SK-N-SH (cell line): ENCODE measurements around the gene CRYBG1.

Experiments used
- CHD2 ChIP-seq: fragments of 150-350 bp; IDR thresholded peaks from 2 replicates; pipeline ENCODE4 v1.6.1; 2018; ENCODE audit warnings: low read length; ENCODE audit not compliant: partially characterized antibody
- CTCF ChIP-seq: fragments of 200-600 bp; sonication (generic); IDR thresholded peaks from 2 replicates; pipeline ENCODE4 v1.6.1; 2017; ENCODE audit warnings: antibody characterized with exemption, mild to moderate bottlenecking, moderate library complexity
- EP300 ChIP-seq, 2 experiments: IDR thresholded peaks; 2 replicates each; pipeline versions ENCODE4 v1.4.0 to v1.6.1; 2012; ENCODE audit warnings: borderline replicate concordance in 1 of 2, low read depth in 1 of 2, low read length in 1 of 2
- MAX ChIP-seq: IDR thresholded peaks from 2 replicates; pipeline ENCODE4 v1.4.0; 2012; ENCODE audit warnings: low read depth
- NFIC ChIP-seq: IDR thresholded peaks from 2 replicates; pipeline ENCODE4 v1.4.0; 2012; ENCODE audit warnings: borderline replicate concordance
- SIN3A ChIP-seq: IDR thresholded peaks from 2 replicates; pipeline ENCODE4 v1.6.1; 2012; ENCODE audit warnings: low read depth, mild to moderate bottlenecking, low read length, moderate library complexity, borderline replicate concordance
- SMC3 ChIP-seq: IDR thresholded peaks from 2 replicates; pipeline ENCODE4 v1.6.1; 2012; ENCODE audit warnings: low read depth, low read length, improper control_type of control experiment
- USF1 ChIP-seq: IDR thresholded peaks from 2 replicates; pipeline ENCODE4 v1.4.0; 2012; ENCODE audit warnings: low read depth, borderline replicate concordance
- ZBTB33 ChIP-seq: IDR thresholded peaks from 2 replicates; pipeline ENCODE4 v1.4.0; 2012; ENCODE audit warnings: low read depth, borderline replicate concordance

GRCh38 chr6:106551155-106551554 is 190.6 kb downstream of the CRYBG1 start:
- TF ChIP-seq CTCF = no peak
- TF ChIP-seq SIN3A = no peak
- TF ChIP-seq NFIC = no peak
- no peak for TF ChIP-seq ZBTB33
- TF ChIP-seq USF1 = no peak
- no peak for TF ChIP-seq CHD2
- TF ChIP-seq EP300 (IDR thresholded peaks at IDR 0.05; ENCODE audit: borderline replicate concordance in 1 of 2, low read depth in 1 of 2, low read length in 1 of 2) = no peak
- TF ChIP-seq SMC3 = no peak
- TF ChIP-seq MAX = no peak
